Limb (tissue), 2 donors: ENCODE data around the gene NRG2.
A peak's percentile ranks its signal among the peaks of the same experiment; 100 is the strongest.

Experiments used
- DNase-seq, 2 donors: peaks; one replicate each; pipeline ENCODE4 v3.0.0-alpha.2; 2016; ENCODE audit errors: extremely low spot score in 2 of 2

NRG2 gene

DNA sequence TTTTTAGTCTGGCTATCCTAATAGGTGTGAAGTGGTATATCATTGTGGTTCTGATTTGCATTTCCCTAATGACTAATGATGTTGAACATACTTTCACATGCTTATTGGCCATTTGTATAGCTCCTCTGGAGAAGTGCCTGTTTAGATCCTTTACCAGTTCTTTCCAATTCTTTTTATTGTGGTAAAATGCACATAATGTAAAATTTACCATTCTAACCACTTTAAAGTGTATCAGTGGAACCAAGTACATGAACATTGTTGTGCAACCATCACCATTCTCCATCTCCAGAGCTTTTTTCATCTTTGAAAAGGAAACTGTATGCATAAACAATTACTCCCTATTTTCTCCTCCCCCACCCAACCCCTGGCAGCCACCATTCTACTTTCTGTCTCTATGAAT is 95.4 kb downstream of the NRG2 start:
- no peak for DNase-seq

DNA sequence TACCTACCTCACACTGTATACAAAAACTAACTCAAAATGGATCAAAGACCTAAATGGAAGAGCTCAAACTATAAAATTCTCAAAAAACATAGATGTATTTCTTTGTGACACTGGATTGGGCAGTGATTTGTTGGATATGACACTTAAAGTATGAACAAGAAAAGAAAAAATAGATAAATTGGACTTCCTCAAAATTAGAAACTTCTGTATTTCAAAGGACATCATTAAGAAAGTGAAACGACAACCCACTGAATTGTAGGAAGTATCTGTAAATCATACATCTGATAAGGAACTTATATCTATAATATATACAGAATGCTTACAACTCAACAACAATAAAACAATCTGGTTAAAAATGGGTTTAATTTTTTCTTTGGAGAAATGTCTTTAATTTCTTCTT is 96.7 kb downstream of the NRG2 start:
- DNase-seq, result no peak

GRCh38 chr5:139946006-139946405 is 97.1 kb downstream of the NRG2 start:
- no peak for DNase-seq

DNA sequence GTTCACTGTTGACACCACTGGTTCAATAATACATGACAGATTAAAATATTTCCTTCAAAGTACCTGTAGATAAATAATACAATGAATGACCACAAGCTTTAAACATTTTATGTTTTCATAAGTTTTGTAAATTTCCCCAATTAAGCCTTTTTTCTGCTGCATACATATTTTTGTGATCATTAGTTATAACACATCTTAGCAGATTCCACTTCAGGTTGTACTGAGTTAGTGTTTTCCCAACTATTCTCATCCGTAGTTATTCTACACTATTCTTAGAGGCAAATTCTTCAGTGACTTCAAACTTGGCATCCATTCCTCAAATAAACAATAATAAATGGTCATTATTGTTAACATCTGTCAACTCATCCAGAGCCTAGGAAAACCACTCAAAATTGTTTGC is 100.9 kb downstream of the NRG2 start:
- no peak for DNase-seq

DNA sequence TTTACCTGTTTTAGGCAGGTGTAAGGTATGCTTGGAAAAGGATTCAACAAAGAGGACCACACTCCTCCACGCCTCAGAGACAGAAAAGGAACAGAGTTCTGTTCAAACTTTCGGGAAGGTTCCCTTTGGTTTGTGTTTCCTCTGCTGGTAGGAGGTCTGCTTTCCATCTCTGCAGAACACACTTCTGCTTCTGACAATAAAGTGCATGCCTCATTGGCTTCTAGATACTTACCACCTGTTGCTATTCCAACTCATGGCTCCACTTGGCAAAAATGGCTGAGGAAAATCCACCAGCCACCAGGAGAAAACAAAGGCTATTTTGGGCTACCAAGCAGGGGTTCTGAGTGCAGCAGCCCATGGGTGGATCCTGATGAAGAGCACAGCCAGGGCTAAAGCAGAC is 112.7 kb downstream of the NRG2 start:
- DNase-seq, result no peak

GRCh38 chr5:139926797-139927503 is 116.1 kb downstream of the NRG2 start:
- DNase-seq, result no peak

DNA sequence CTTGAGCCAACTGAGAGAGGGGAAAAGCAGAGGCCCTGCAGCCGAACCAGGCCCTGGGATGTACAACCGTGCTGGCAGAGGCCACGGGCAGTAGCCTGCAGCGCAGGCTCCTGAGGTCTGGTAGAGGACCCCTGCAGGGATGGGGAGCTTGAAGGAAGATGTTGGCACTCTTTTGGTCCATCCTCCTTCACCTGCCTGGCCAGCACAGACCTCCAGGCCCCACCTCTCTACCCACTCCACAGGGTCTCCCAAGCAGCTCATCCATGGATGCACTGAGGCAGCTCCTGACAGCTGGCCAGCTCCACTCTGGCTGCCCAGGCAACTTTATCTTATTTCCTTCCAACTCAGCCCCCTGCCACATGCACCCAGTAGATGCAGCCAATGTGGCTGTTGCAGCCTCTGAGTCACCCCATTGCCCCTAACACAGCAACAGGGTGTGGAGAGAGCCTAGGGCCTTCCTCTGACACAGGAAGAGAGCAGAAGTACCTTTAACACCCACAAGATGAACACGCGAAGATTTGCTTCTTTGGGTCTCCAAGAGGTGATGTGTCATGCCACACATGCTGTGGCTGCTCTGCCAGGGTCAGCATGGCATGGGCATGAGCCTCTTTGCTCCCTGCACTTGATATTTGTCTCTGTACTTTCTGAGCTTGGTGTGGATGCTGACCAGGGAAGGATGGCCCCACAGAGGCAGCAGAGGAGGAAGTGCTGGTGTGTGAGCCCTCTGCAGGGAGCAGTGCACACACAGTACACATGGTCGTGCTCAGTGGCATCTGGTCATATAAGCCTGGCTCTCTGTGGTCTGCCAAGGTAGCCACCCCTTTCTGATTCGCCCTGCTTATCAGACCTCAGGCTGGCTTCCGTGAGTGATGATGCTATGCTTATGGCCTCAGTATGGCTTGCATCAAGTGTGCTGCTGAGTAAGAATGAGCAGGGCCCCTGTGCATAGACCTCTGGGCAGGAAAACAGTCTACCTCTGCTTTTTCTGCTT is 117.2 kb downstream of the NRG2 start:
- DNase-seq, result no peak

DNA sequence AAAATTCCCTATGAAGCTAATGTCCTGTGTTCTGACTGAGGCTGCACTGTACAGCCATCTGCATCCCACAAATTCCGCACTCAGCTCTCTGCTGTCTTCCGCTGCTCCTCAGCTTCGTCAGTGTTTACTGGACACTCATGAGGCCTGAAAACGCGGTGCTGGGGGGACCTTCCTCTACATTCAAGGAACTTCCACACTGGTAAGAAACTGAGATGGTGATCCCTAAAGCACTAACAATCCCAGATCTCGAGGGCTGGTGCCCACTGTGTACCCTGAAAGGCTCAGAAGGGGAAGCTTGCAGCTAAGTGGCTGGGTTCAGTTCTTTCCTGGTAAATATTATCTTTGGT is 117.9 kb downstream of the NRG2 start:
- no peak for DNase-seq

- DNase-seq, result no peak
Measured at GRCh38 chr5:139924294-139925215, 118.5 kb downstream of the NRG2 start.

DNA sequence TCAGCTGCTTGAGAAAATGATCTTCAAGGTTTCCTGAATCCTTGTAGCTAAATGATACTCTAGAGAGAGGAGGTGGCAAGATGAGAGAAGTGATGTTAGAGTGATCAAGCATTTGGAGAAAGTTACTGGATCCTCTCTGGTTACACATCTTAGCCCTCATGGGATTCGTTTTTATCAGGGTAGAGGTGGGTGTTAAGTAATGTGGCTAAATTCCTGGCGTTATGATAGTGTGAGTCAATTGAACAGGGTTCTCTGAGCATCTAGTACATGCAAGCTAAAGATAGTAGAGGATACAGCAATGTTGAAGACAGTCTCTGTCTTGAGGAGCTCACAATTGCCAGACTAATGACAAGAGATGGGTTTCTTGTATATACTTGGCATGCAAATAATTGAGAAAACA is 123.8 kb downstream of the NRG2 start:
- no peak for DNase-seq

DNA sequence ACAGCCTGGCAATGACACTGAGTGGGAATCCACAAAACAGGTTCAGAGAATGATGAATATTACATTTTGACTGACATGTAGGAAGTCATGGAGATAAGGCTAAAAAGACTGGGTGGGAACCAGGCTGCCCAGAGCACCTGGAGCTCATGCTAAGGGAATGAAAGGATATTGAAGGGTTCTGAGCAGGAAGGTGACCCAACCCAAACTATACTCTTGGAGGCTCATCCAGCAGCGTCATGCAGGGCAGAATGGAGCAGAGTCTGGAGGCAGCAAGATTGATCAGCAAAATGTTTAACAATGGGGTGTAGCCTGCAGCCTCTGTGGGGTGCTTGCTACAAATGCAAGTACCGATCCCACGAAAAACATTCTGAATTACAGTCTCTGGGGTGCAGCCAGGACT is 127.3 kb downstream of the NRG2 start:
- peak in 1 of 2 donors; percentile 1 for DNase-seq

- DNase-seq, result peak in 1 of 2 donors; percentile 12
Measured at GRCh38 chr5:139915266-139915665, 127.8 kb downstream of the NRG2 start.

DNA sequence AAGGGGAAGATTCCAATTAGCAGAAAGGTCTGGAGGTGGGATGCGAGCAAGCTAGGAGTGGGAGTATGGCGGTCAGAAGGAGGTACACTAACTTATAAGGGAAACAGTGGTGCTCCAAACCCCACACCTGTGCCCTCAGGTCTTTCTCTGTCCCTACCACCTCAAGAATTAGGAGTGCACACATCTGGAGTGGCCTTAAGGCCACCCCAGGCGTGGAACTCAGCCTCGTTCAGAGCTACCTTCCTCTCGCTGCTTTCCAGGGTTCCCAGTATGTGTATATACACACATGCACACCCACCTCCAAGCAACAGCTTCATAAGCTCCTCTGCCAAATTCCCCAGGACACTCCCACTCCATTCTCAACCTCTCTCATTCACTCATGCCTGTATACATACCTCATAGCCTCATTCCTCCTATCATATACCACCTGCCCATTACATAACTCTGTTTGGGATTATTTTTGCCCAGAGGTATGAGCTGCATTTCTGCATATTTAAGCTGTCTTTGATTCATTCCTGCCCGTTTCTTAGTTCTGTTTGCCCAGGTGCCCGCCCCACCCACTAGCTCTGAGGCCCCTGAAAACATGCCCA is 128.8 kb downstream of the NRG2 start:
- peak in 1 of 2 donors; percentile 5 for DNase-seq

- DNase-seq, result peak in 1 of 2 donors; percentile 19
Measured at GRCh38 chr5:139912804-139913203, 130.3 kb downstream of the NRG2 start.

DNA sequence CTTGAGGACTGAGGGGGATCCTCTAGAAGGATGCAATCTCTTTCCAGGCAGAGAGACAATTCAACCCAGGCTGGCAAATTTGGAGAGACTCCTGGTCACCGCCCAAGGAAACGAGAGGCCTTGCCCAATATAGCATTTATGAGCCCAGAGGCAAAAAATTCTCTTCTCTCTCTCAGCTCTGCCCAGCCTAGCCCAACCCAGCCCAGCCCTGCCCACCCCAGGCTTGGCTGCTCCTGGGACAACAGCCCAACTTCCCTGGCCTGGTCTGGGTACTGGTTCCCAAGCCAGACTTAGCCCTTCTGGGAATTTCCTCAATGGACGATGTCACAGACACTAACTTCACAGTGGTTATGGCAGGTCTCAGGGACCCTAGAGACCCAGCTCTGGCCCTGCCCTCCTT is 130.9 kb downstream of the NRG2 start:
- DNase-seq, result no peak

DNA sequence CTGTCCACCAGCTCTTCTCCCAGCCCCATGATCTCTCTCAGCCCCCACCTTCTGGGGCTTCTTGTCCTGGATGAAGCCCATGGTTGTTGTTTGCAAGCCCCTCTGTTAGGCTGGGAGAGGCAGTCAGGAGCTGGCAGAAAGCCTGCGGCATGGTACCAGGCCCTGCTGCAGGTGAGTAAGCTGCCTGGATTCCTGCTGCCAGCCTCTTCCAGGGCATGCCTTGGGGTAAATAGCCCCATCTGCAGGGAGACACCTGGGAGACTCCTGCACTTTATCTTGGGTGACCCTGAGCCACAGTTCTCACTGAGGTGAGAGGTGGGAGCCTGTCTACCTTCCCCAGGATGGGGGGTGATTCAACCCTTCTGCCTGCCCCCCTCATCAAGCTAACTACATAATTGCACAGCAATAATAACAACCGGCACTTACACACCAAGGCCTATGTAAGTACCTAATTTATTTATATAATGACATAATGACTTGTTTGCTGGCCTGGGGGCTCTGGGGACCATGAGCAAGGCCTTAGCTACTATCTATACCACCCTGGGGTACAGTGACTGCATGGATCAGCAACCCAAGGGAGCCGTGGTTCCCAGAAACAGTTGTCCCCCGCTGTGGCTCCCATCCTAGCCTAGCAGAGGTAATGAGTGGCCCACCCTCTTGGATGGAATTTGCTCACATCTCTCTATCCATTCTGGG is 131.5 kb downstream of the NRG2 start:
- peak in 1 of 2 donors; percentile 9 for DNase-seq

GRCh38 chr5:139910901-139911300 is 132.2 kb downstream of the NRG2 start:
- DNase-seq, result peak in 1 of 2 donors; percentile 21

- DNase-seq, result peak in 1 of 2 donors; percentile 2
Measured at GRCh38 chr5:139910036-139910435, 133.1 kb downstream of the NRG2 start.

GRCh38 chr5:139908749-139909148 is 134.3 kb downstream of the NRG2 start:
- DNase-seq, result peak in 1 of 2 donors; percentile 10

DNA sequence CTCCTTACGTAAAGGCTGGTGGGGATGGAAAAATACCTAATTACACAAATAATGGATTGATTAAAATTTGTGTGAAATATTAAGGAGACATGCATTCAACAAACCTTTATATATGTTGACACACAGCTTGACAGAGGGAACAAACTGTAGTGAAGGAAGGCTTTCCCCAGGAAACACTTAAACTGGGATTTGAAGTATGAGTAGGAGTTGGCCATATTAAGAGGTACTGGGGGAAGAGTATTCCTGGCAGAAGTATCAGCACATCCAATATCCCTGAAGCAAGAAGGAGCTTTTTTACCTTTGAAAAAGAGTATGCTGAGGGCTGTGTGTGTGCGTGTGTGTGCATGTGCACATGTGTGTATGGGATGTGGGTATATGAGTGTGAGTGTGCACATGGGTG is 136.4 kb downstream of the NRG2 start:
- no peak for DNase-seq
